SK-N-MC (cell line): ENCODE measurements around the gene PSMD5.

Experiments used
- DNase-seq: peaks from one replicate; pipeline ENCODE4 v3.0.0-alpha.2; 2011; ENCODE audit warnings: low read depth, low spot score
- H3K27ac ChIP-seq: fragments of 200-600 bp; sonication (generic); 2 replicates; pipeline ENCODE4 v1.5.1; 2016; ENCODE audit warnings: mixed run types
- H3K36me3 ChIP-seq: fragments of 200-600 bp; sonication (generic); 2 replicates; pipeline ENCODE4 v1.6.1; 2017; ENCODE audit warnings: antibody characterized with exemption, low read length, mixed read lengths; ENCODE audit not compliant: insufficient read depth
- H3K4me3 ChIP-seq: fragments of 200-600 bp; sonication (generic); 2 replicates; pipeline ENCODE4 v1.5.1; 2016
- H3K9ac ChIP-seq: fragments of 200-600 bp; sonication (generic); 2 replicates; pipeline ENCODE4 v1.8.0; 2017; ENCODE audit warnings: mixed run types, mixed read lengths; ENCODE audit not compliant: insufficient read length
- H3K9me3 ChIP-seq: fragments of 200-600 bp; sonication (generic); 2 replicates; pipeline ENCODE4 v1.6.1; 2017; ENCODE audit warnings: low read depth, mild to moderate bottlenecking, antibody characterized with exemption, low read length, moderate library complexity, mixed read lengths
- EZH2 ChIP-seq: fragments of 200-600 bp; sonication (generic); IDR thresholded peaks from one replicate; pipeline ENCODE4 v1.6.1; 2017; ENCODE audit warnings: antibody characterized with exemption
- FOXP2 ChIP-seq: optimal IDR thresholded peaks from 2 replicates; pipeline ENCODE3; 2011; ENCODE audit warnings: mild to moderate bottlenecking, moderate library complexity; ENCODE audit not compliant: insufficient read depth; ENCODE audit errors: extremely low read length, control extremely low read depth
- POLR2AphosphoS5 ChIP-seq: IDR thresholded peaks from 2 replicates; pipeline ENCODE4 v1.6.1; 2012; ENCODE audit warnings: mild to moderate bottlenecking, low read depth, low read length, borderline replicate concordance

PSMD5 gene

DNA sequence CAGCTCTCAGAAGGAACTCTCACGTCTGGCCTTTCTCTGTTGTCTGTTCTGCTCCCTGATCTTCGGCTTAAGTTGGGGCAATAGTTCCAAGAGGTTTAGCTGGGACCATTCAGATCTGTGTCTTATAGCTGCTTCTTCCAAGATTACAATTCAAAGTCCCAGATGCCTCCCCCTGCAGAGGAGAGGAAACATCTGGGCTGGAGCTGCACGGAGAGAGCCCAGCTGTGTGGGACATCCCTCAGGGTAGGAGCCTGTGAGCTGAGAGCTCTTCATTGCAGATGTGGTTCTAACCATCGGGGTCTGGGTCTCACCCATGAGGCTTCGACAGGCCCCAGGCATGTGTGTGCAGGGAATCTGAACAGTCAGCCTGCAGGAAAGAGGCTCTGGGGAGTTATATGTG, 43.2 kb upstream of the PSMD5 start:
- TF ChIP-seq FOXP2 (no peak), EZH2 (no peak), POLR2AphosphoS5 (no peak)
- H3K36me3 ChIP-seq: no peaks in the 10 kb centered on the region
- no peak for DNase-seq
- H3K9me3 ChIP-seq: no peaks in the 10 kb centered on the region
- H3K9ac ChIP-seq: peak overlapping the region; percentile 7
- no peak overlapping the region for H3K4me3 ChIP-seq
- H3K27ac ChIP-seq: no peak overlapping the region

DNA sequence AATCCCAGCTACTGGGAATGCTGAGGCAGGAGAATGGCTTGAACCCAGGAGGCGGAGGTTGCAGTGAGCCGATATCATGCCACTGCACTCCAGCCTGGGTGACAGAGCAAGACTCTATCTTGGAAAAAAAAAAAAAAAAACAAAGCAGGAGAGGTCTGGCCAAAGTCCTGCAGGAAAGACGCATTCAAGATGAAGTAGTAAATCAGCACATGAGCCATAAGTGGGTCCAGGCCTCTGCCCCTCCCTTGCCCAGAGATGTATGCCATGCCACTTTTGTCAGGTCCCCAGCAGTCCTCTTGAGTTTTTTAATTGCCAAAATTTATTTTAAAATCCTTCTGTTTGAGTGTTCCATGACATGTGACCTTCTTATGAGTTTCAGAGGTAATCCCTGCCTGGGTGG, 42.7 kb upstream of the PSMD5 start:
- Histone ChIP-seq H3K36me3 (no peaks in the 10 kb centered on the region), H3K9ac (peak overlapping the region; percentile 7)

DNA sequence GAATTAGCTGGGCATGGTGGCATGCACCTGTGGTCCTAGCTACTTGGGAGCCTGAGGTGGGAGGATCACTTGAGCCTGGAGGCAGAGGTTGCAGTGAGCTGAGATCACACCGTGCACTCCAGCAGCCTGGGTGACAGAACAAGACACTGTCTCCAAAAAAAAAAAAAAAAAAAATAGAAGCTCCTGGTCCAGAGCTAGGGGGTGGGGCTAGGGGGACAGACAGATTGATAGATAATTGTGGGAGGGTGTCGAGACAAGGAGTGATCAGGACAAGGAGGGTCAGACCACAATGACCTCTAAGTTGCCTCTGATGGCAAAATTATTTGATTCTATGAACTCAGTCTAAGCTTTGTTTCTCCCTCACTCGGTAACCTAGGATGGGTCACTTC, 40.9 kb upstream of the PSMD5 start:
- Histone ChIP-seq H3K36me3 (no peaks in the 10 kb centered on the region), H3K27ac (no peak overlapping the region), H3K4me3 (no peak overlapping the region), H3K9ac (no peak overlapping the region), H3K9me3 (no peaks in the 10 kb centered on the region)
- DNase-seq: no peak
- TF ChIP-seq EZH2 (no peak), FOXP2 (no peak), POLR2AphosphoS5 (no peak)

More for the DNA sequence above, 42.7 kb upstream of the PSMD5 start:
- Histone ChIP-seq H3K9me3 (no peaks in the 10 kb centered on the region), H3K27ac (no peak overlapping the region), H3K4me3 (no peak overlapping the region)
- no peak for TF ChIP-seq EZH2
- no peak for TF ChIP-seq FOXP2
- no peak for TF ChIP-seq POLR2AphosphoS5
- DNase-seq: no peak

DNA sequence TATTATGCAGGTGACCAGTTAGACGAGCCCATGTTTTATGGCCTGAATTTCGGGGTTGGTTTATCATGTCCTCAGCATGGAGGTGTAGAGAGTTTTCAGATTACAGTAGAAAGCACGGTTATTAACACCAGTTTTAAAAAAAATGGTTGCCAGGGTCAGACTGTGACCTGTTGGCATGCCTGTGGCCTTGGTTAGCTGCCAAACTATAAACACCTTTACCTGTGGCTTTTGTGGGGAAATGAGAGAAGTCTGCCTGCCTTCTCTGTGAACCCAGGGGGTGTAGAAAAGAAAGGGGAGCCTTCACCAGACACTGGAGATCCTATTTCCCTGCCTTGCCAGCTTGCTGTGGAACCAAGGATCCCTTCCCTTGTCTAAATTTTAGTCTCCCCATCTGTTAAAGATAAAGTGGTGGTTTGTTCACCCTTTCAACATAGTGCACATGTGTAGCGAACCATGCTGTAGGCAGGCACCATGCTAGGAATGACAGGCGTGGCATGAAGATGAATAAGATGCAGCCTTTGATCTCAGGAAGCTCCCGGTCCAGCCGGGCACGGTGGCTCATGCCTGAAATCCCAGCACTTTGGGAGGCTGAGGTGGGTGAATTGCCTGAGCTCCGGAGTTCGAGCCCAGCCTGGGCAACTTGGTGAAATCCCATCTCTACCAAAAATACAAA, 40.3 kb upstream of the PSMD5 start:
- TF ChIP-seq POLR2AphosphoS5 (no peak), EZH2 (no peak), FOXP2 (no peak)
- Histone ChIP-seq H3K9me3 (no peaks in the 10 kb centered on the region), H3K27ac (no peak overlapping the region), H3K4me3 (no peak overlapping the region), H3K9ac (no peak overlapping the region), H3K36me3 (no peaks in the 10 kb centered on the region)
- DNase-seq: no peak

DNA sequence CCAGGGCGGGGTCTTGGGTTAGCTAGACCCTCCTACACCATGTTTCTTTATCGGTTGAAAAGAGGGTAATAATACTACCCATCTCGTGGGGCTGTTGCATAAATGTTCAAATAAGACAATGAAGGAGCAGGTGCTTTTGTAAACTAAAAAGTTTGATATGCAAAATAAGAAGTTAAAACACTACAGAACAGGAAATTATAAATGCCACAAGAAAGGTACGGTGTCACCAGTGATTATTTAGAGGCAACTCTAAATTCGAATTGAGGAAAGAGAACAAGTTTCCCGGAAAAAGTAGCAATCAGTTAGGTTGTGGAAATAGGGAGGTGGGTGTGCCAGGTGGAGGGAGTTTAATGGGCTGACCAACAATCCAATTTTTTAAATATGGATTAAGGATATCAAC, 36.7 kb upstream of the PSMD5 start:
- no peaks in the 10 kb centered on the region for H3K9me3 ChIP-seq
- H3K27ac ChIP-seq: no peak overlapping the region
- H3K4me3 ChIP-seq: no peak overlapping the region
- TF ChIP-seq POLR2AphosphoS5 (no peak), FOXP2 (no peak), EZH2 (no peak)
- no peaks in the 10 kb centered on the region for H3K36me3 ChIP-seq
- DNase-seq: no peak
- H3K9ac ChIP-seq: no peak overlapping the region

DNA sequence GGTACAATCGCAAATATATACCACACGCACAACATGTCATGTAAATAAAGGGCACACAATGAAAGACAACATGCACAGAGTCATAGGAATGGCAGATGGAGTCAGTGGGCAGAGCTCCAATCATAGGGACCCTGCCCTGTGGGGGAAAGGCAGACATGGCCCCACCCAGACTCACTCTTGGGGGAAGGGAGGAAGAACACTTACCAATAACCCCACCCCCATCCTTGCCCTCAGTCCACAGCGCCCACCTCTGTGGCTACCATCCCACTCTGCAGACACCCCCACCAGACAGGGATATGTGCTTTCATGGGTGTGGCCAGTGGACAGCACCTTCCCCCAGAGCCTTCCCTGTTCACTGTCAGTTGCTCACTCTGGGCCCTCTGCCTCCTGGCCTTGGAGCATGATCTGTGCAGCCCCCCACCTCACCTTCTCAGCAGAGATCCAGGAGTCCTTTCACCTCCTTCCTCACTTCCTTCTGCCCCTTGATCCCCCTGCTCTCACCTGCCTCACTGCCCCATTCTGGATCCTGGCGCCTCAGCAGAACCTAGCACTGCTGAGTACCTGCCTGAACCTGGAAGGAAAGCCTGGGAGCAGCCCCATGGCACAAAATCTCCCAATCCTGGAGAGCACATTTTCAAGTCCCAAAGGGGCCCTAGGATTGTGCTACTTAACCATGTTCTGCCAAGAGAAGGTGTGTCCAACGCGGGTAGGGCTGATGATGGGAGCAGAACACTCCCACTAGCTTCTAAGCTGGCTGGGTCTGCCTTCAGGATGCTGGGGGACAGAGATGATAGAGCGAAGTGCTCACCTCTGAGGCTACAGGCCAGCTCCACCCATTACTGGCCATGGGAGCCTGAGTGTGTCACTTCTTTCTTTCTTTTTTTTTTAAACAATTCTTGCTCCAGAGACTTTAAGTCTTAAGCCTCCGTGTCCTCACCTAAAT, 35.7 kb upstream of the PSMD5 start:
- DNase-seq: no peak
- Histone ChIP-seq H3K4me3 (peak overlapping the region; percentile 77), H3K27ac (no peak overlapping the region), H3K9ac (no peak overlapping the region), H3K9me3 (no peaks in the 10 kb centered on the region), H3K36me3 (peaks cover 6% of the 10 kb centered on the region; the same call in 1 of the 2 replicates)
- TF ChIP-seq POLR2AphosphoS5 (no peak), FOXP2 (no peak), EZH2 (no peak)

DNA sequence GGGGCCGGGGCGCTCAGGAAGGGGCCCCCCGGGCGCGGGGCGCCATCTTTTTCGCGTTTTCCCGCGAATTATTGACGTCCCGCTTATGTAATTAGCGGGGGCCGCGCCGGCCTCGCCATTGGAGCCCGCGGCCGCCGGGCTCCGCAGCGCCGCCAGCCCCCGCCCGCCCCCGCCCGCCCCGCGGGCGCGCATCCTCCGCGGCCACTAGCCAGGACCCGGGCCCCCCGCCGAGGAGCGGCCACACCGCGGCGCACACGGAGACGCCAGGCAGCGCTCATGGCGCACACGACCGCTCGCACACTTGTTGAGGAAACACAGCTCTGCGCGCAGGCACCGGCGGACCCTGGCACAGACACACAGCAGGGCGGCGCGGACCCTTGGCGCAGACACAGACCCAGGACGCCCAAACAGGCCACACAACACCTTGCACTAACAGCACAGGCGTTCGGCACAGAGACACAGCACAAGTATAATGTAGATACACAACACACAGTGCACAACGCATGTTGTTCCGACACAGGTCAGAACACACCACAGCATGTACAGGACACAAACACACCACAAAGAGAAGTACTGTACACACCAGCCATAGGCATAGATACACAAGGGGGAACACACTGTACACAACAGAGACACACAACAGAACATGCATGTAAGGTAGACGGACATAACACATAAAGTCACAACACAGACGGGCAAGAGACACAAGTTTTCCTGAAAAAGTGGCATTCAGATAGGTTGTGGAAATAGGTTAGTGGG, 34.7 kb upstream of the PSMD5 start:
- no peaks in the 10 kb centered on the region for H3K9me3 ChIP-seq
- H3K36me3 ChIP-seq: peaks cover 9% of the 10 kb centered on the region; the same call in 1 of the 2 replicates
- H3K4me3 ChIP-seq: peak overlapping the region; percentile 77
- peak overlapping the region; percentile 79 for H3K9ac ChIP-seq
- no peak for TF ChIP-seq EZH2
- TF ChIP-seq POLR2AphosphoS5: no peak; the same call in 1 of the 2 replicates
- TF ChIP-seq FOXP2: no peak
- DNase-seq: no peak
- H3K27ac ChIP-seq: no peak overlapping the region

DNA sequence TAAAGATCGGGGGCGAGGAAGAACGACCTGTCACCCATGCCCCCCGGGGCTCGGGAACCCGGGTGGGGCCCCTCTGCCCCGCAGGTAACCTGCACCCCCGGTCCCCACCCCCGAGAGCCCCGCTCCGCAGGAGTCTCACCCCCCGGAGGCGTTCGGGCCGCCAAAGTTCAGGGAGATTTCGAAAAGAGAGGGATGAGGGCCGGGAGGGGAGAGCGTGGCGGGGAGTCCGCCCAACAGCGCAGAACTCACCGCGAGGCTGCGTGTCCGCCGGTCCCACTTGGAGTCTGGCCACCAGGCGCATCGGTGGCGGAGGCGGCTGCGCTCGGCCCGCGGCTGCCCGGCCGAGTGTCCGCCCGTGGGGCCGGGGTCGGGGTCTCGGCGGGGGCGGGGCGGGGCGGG, 34.1 kb upstream of the PSMD5 start, which contains the start of gene PHF19:
Gene PHF19 (minus strand): TSS at position 347 of the 399 bp plus-strand sequence. CDS start 2,447 bp downstream, outside the sequence.
- peak within 1 kb of the TSS; percentile 85 for H3K9ac ChIP-seq
- DNase-seq: no peak
- peak within 1 kb of the TSS; percentile 89 for H3K4me3 ChIP-seq
- H3K9me3 ChIP-seq: no peaks in the 10 kb centered on the region
- peak within 1 kb of the TSS; percentile 44 for H3K27ac ChIP-seq
- peaks cover 9% of the 10 kb centered on the region; the same call in 1 of the 2 replicates for H3K36me3 ChIP-seq
- TF ChIP-seq EZH2 (no peak), POLR2AphosphoS5 (no peak), FOXP2 (no peak)
